ENCODE measurements around the gene TRIM52.

- no peak for TF ChIP-seq REST (IDR thresholded peaks at IDR 0.05; ENCODE audit: insufficient read depth in 1 of 2, low read depth in 2 of 2, low read length in 2 of 2)
- no peak for TF ChIP-seq POLR2AphosphoS5 (IDR thresholded peaks at IDR 0.05; ENCODE audit: low read depth, low read length)
- no peak for TF ChIP-seq FOXP2 (optimal IDR thresholded peaks at IDR 0.05; ENCODE audit: borderline replicate concordance, extremely low read depth, extremely low read length, insufficient read depth)
Measured at GRCh38 chr5:181218795-181219124, 42.2 kb downstream of the TRIM52 start.

Data from PFSK-1 (cell line).